Kidney tubule cell (primary cell): Measurements from ENCODE around the gene ASPSCR1.

Experiments
- DNase-seq: peaks from one replicate; pipeline ENCODE4 v3.0.0-alpha.2; 2018; ENCODE audit warnings: low spot score

ASPSCR1 gene

DNA sequence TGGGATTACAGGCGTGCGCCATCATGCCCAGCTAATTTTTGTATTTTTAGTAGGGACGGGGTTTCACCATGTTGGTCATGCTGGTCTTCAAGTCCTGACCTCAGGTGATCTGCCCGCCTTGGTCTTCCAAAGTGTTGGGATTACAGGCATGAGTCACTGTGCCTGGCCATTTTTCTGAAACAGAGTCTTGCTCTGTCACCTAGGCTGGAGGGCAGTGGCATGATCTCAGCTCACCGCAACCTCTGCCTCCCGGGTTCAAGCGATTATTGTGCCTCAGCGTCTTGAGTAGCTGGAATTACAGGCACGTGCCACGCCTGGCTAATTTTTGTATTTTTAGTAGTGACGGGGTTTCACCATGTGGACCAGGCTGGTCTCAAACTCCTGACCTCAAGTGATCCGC is 4.1 kb downstream of the ASPSCR1 start:
- DNase-seq: peak; percentile 51

DNA sequence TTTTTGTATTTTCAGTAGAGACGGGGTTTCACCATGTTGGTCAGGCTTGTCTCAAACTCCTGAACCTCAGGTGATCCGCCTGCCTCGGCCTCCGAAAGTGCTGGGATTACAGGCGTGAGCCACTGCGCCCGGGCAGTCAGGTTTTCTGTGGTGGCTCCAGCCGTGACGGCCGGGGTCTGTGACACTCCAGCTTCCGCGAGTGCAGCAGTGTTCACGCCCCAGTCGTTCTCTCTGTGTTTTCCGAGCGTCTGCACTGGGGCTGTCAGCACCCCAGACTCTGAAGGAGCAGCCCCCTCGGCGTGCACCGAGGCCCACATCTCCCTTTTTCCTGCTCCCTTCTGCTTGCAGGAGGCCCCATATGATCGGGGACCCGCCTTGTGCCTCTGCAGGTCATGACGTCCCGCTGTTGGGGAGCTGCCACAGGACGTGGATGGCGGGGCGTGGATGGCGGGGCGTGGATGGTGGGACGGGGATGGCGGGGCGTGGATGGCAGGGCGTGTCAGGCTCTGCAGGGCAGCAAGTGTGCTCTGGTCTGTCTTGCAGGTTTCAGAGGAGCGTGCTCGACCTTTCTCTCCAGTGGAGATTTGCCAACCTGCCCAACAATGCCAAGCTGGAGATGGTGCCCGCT is 5.7 kb downstream of the ASPSCR1 start:
- no peak for DNase-seq

DNA sequence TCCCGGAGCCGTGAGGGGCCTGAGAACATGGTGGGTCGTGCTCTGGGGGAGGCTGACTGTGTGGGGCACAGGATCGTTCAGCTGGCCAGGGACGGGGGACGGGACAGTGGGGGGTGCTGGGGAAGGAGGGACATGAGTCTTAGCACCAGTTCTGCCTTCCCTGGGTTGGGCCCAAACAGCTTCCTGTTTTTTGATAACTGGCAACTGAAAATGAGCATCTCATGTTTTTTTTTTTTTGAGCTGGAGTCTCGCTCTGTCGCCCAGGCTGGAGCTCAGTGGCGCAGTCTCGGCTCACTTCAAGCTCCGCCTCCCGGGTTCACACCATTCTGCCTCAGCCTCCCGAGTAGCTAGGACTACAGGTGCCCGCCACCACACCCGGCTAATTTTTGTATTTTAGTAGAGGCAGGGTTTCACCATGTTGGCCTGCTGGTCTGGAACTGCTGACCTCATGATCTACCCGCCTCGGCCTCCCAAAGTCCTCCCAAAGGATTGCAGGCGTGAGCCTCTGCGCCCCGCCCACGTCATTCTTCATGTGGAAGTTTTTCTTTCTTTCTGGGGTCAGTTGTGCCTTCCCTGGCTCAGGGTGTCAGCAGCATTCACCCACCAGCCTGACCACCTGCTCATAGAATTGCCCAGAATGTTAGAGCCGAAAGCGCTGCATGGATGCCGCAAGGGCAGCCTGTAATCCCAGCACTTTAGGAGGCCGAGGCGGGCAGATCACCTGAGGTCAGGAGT is 6.4 kb downstream of the ASPSCR1 start:
- DNase-seq: no peak

DNA sequence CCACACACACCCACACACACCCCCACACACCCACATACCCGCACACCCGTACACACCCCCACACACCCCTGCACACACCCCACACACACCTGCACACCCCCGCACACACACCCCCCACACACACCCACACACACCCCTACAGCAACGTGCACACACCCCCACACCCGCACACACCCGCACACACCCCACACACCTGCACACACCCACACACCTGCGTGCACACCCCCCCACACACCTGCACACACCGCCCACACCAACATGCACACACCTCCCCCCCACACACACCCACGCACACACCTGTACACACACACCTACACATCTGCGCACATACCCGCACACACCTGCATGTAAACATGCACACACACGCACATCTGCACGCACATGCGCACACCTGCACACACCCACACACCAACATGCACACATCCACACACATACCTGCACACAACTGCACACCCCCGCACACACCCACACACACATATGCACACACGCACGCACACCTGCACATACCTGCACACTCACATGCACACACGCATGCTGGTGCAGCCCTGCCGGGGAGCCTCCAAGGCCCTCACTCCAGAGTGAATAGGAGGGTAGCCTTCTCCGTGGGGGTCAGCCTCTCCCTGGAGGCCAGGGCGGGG is 7.5 kb downstream of the ASPSCR1 start:
- DNase-seq: no peak

DNA sequence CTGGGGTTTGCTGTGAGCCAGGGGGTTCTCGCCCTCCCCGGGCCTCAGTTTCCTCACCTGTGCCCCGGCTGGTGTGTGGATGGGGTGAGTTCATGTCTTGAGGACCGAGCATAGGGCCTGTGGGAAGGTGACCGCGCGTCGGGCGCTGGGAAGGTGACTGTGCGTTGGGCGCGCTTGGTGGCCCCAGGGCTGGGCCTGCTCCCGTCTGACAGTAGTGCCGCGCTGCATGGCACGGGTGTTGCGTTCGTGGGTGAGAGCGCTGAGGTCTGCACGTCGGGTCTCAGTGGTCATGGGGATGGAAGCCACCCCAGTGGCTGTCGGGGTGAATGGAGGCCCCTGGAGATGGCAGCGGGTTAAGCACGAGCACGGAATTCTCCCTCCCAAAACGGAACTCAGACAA is 9.2 kb downstream of the ASPSCR1 start:
- DNase-seq: no peak

DNA sequence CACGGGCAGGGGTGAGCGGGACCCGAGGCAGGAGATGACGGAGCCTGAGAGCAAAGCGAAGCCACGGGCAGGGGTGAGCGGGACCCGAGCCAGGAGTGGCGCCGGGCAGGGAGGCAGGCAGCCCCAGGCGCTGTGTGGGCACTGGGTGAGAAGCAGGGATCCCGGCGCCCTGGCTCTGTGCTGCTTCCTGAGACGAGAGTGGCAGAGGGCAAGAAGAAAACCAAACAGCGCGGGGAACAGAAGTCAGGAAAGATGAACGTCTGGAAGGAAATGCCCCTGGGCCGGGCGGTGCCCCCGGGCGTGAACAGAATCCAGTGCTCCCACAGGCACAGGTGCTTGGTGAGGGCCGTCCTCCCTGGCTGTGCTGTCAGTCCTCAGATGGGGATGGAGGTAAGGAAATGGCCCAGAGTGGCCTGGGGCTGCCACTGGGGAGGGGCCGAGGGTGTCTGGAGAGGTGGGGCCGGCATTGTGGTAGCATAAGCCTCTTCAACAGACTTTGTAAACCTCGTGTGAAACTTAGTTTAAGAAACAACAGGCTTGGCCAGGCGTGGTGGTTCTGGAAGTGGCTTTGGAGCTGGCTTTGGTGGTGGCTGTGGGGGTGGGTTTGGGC is 9.8 kb downstream of the ASPSCR1 start:
- DNase-seq: no peak

DNA sequence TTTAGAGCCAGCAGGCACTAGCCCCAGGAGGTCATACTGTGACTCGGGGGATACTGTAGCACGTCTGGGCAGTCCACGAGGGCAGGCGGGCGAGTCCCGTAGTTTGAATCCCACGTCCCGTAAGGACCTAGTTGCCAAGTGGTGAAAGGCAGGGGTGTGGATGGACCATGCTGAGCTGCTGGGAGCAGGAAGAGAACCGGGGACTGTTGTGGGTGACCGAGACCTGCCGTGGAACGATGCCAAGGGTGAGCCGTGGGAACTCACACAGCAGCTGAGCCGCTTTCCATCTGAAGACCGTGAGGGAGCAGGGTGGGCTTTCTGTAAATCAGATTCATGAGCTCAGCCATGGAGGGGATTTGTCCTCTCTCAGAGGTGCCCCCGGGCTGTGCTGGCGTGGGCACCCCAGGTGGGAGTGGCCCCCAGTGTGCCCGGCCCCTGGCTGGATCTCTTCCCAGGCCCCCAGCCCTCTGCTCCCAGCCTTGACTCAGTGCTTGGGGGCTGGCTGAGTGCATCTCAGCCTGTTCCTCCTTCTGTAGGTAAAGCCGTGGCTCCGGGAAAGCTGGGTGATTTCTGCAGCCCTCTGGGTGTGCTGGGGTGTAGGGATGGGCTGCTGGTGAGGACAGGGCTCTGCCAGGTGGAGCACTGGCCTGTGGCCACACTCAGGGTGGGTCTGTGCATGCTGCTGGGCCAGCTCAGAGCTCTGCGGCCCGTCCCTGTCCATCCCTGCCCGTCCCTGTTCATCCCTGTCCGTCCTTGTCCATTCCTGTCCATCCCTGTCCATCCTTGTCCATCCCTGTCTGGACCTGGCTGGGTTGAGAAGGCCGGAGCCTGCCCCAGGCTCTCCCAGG is 13.6 kb downstream of the ASPSCR1 start:
- no peak for DNase-seq

DNA sequence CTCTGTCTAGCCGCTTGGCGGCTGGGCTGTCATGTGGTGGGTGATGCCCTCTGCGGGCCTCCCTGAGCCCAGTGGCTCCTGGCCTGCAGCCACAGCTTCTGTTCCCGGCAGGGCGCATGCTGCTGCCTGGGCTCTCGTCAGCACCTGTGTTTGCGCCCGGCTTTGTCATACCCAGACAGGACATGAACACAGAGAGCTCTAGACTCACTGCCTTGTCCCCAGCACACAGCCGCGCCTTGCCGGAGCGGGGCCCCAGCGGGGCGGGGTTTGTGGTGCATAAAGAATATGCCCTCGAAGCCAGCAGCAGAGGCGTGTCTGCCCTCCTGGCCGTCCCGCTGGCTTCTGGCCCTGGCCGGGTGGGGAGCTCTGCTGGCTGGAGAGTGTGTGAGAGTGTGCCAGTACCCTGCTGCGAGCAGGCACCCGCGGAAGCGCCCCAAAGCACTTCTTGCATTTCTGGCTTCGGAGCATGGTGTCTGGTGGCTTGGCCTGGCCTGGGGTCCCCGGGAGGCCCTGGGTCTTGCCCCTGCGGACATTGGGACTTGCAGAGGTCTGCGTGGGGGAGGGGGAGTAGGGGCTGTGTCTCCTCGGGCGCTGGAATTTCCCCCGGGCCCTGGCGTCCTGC is 14.4 kb downstream of the ASPSCR1 start:
- DNase-seq: peak; percentile 93

DNA sequence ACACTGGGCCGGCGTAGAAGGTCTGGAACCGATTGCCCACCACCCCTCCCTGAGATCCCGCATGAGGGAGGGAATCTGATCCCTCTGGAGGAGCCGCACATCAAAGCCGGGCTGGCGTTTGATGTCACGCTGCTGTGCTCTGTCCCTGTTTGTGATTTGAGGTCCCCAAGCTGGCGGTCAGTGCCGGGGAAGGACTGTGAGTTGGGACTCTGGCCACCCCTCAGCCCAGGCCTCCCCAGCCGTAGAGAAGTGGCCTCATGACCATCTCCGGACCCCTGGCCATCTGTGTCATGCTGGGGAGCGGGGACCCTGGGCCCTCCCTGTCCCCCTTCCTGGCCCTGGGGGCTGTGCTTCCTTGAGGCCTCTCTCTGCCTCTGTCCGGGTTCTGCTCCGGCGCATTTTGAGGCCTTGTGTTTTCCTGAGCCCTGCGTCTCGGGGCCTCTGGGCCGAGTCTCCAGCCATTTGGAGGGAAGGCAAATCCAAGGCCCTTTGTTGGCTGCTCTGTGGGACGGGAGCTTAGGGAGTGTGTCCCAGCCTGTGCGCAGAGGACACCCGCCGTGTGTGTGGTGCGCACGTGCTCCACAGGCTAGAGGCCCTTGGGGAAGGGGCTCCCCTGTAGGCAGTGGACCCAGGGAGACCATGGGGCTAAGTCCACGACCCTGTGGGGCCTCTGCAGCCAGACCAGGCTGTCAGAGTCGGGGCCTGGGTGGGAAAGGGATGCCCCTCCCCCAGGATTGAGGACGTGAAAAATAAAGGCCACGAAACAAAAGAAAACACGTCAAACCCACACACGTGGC is 15.1 kb downstream of the ASPSCR1 start:
- DNase-seq: no peak

DNA sequence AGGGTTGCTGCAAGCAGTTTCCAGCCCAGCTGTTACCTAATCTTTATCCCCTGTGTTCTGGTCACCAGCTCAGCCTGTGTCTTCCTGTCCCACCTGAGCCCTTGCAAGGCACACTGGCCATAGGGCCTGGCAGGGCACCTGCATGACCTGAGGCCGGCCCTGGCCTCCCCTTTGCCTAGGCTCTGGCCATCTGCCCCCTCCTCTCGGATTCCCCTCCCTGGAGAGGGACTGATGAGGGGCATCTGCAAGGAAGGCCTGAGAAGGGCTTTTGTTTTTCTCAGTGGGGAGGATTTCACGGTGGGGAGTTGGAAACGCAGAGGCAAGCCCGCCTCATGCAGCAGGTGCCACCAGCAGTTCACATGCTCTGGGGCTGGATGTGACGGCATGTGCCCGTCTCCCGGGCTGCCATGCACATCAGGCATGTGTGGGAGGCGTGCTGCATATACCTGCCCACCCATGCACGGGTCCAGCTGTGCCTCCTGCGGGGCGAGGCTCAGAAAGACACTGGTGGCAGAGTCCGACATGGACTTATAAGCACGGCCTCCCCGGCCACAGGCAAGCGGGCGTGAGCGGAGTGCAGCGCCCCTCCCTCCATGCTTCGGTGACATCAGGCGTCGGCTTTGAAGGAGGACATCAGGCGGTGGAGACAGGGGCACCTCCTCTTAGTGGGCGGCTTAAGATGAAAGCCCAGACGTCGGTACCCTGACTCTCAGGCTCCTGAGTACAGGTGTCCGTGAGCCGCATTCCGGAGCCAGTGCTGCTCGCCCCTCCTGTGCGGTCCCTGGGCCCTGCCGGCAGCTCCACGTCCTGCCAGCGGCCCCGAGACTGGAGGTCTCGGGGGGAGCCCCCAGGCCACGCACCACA is 16.5 kb downstream of the ASPSCR1 start:
- no peak for DNase-seq

DNA sequence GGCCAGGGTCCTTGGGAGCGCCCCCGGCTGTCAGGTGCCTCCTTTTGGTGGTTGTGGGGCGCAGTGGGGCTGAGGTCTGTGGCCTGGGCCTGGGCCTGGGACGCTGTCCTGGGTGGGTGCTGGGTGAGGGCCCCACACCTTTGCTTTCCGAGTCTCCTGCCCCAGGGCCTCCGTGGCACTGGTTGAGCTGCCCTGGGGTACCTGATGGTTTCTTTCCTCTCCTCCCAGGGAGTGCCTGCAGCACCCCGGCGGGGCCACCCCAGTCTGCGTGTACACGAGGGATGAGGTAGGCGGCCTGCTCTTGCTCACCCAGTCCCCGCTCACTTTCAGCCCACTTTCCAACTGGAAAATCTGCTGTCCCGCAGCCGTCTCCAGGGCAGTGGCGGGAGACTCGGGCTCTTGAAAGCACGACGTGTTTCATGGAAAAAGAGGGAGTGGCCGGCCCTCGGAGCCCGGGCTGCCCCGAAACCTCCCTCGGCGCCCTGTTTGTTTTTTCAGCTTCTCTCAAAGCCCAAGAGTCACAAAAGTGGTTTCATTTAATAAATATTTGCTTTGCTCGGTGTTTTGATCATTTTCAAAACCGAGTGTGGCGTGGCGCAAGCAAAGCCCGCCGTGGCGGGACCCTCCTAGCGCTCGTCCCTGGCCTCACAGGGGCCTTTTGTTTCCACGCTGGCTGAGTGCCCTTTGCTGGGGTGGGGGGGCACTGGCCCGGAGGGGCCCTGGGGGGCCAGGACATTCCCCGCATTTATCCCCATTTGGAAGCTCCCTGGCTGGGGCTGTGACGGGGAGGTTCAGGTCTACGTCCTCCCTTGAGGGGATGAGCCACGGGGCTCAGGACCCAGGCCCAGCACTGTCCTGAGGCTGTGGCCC is 17.4 kb downstream of the ASPSCR1 start:
- no peak for DNase-seq

DNA sequence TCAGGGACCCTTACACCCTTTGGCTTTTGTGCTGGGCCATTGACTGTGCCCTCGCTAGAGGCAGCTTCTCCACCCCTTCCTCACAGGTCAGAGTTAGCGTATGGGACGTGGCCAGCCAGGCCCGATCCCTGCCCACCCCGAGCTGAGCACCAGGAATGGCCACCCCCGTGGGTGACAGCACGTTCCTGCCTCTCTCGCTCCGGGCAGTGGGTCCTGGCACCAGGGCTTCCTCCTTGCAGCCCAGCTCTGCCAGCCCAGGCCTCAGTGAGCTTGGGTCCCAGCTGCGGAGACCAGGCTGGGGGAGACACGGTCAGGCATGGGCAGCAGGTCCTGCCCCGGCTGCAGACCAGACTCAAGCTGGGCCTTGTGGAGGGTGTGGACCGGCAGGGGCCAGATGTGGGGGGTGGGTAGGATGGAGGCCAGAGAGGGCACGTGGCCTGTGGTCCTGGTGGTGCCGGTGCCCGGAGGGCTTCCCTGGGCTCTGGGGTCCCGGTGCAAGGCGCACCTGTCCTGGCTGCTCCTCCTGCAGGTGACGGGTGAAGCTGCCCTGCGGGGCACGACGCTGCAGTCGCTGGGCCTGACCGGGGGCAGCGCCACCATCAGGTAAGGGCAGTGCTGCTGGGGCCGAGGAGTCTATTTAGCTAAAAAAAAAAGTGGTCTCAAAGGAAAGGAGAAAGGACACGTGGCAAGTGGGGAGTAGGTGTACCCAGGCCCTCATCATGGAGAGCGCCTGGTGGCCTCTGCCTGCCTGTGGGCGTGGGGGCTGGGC is 18.2 kb downstream of the ASPSCR1 start:
- DNase-seq: no peak

DNA sequence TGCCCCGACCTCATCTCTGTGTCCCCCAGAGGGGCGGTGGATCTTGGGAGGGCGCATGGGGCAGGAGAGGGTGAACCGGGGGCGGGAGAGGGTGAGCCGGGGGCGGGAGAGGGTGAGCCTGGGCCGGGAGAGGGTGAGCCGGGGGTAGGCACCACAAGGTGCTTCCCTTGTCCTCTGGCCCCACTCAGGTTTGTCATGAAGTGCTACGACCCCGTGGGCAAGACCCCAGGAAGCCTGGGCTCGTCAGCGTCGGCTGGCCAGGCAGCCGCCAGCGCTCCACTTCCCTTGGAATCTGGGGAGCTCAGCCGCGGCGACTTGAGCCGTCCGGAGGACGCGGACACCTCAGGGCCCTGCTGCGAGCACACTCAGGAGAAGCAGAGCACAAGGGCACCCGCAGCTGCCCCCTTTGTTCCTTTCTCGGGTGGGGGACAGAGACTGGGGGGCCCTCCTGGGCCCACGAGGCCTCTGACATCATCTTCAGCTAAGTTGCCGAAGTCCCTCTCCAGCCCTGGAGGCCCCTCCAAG is 18.9 kb downstream of the ASPSCR1 start:
- no peak for DNase-seq

DNA sequence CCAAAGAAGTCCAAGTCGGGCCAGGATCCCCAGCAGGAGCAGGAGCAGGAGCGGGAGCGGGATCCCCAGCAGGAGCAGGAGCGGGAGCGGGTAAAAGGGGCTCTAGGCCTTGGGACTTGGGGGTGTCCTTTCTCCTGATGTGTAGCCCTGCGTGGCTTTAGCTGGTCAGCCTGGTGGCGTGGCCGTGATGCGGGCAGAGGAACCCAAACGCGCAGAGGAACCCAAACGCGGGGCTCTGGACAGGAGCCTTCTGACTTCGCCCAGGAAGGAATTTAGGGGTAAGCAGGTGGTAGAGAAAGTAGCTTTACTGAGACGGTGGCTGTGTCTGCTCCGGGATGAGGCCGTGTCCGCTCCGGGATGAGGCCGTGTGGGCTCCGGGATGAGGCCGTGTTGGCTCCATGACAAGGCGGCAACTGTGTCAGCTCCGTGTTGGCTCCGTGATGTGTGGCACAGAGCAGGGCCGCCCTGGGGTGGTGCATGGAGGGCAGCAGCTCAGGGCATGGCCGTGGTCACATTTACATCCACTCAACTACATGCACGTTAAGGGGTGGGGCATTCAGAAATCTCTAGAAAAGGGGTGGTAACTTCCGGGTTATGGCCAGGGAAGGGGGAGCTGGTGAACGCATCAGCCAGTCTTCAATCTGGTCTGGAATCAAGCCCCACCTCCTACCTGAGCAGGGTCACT is 19.5 kb downstream of the ASPSCR1 start:
- DNase-seq: no peak

DNA sequence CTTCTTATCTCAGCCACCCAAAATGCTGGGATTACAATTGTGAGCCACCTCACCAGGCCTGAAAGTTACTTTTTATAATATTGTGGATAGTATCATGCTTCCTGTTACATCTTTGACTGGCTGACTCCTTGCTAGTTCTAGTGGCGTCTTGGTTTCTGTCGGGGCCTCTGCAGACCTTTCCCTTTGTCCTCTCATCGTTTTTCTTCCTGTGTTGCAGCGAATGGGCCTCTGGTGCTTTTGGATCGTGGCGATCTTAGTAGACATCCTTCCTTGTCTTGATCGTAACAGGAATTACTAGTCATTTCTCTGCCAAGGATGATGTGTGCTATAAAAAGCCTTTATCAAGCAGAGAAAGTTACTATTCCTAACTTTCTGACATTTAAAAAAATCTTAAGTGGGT is 20.8 kb downstream of the ASPSCR1 start:
- no peak for DNase-seq

DNA sequence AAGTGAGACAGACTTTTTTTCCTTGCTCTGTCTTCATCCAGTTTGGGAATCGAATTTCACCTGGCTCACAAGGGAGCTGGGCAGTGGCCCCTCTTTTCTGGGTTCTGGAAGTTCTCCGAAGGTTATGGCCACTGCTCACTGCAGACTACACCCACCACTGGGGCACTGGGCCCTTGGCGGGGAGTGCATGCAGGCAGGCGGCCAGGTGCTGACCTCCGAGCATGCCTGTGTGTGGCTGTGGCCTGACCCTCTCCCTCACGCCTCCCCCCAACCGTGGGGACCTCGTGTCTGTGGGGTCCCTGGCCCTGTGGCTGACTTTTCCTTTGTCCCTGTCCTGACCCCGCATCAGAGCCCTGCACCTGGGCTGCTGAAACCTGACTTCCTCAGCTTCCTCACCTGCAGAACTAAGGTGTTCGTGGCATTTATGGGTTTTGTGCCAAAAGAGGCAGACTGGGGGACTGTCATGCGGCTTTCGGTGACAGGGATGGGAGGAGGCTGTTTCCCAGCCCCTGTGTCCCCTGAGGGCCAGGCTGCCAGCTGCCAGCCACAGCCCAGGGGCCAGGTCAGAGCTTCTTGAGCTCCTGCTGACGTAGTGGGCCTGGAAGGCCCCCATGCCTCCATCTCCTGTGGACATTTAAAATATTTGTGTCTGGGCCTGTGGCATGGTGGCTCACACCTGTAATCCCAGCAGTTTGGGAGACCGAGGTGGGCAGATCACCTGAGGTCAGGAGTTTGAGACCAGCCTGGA is 21.4 kb downstream of the ASPSCR1 start:
- DNase-seq: no peak

DNA sequence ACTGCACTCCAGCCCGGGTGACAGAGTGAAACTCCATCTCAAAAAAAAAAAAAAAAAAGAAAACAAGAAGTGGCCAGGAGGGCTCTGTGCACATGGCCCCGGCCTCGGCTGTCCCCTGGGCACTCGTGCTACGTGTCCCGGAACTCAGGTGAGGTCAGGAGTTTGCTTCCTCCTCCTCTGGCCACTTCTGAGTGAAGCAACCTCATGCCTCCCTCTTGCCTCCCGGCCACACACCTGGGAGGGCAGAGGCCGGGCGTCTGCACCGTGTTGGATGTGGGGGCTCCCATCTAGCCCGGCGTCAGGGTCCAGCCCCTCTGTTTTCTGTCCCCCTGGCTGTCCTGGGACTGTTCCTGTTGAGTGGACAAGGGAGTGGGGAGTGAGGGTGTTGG is 22.2 kb downstream of the ASPSCR1 start:
- DNase-seq: no peak
